GM19463 (cell line): ENCODE data around the gene TWF2.

Experiments
- ATAC-seq: cut with Tn5 transposase; IDR thresholded peaks from one replicate; pipeline ENCODE4 v1.9.1; 2021; ENCODE audit warnings: mild to moderate bottlenecking, moderate library complexity; ENCODE audit not compliant: unreplicated experiment

The TWF2 gene

GRCh38 chr3:52183786-52184445, 55.0 kb downstream of the TWF2 start:
- ATAC-seq: no peak

GRCh38 chr3:52182691-52183090, 56.3 kb downstream of the TWF2 start:
- ATAC-seq: no peak

GRCh38 chr3:52182196-52182595, 56.8 kb downstream of the TWF2 start:
- no peak for ATAC-seq

- no peak for ATAC-seq
Measured at GRCh38 chr3:52181543-52181942, 57.4 kb downstream of the TWF2 start.
